Brain microvascular endothelial cell (primary cell): Measurements from ENCODE around the gene C5orf15.

Experiments used
- DNase-seq: peaks from one replicate; pipeline ENCODE4 v3.0.0-alpha.2; 2020
- H3K27ac ChIP-seq: fragments of 250-450 bp; sonication (Bioruptor Pico); 2 replicates; pipeline ENCODE4 v1.5.1; 2020; ENCODE audit warnings: mild to moderate bottlenecking, moderate library complexity
- H3K27me3 ChIP-seq: fragments of 250-450 bp; sonication (Bioruptor Pico); replicated peaks from 2 replicates; pipeline ENCODE4 v1.5.1; 2020; ENCODE audit warnings: mild to moderate bottlenecking
- H3K36me3 ChIP-seq: fragments of 250-450 bp; sonication (Bioruptor Pico); replicated peaks from 2 replicates; pipeline ENCODE4 v1.5.1; 2020; ENCODE audit warnings: mild to moderate bottlenecking
- H3K4me3 ChIP-seq: 2 replicates; pipeline ENCODE4 v1.5.1; 2011; ENCODE audit warnings: low read depth, mild to moderate bottlenecking, control low read depth, low read length, moderate library complexity
- CTCF ChIP-seq: IDR thresholded peaks from 2 replicates; pipeline ENCODE4 v1.5.1; 2011; ENCODE audit warnings: low read depth, mild to moderate bottlenecking, moderate library complexity, low read length, control low read depth, inconsistent platforms; ENCODE audit errors: missing control alignments
- in situ Hi-C: cut with HindIII; loops from 2 replicates; pipeline ENCODE4 v1.10.0; 2017; ENCODE audit warnings: low sequenced_read_pairs, low pct_ligation_motif_present

C5orf15 gene

DNA sequence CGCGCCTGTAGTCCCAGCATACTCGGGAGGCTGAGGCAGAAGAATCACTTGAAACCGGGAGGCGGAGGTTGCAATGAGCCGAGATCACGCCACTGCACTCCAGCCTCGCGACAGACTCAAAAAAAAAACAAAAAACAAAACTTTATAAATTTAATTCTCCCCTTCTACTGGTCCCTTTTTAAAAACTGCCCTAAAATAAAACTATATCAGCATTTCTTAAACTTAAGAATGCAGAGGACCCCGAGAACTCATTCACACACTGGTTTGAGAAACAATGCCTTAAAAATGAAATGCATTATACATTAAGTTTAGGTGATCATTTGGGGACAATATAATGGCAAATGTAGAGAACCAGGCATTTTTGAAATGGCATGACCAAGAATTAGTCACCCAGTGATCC is 2.3 kb downstream of the C5orf15 start:
- no peak for TF ChIP-seq CTCF
- Histone ChIP-seq H3K27ac (no peak overlapping the region), H3K36me3 (peaks cover under 1% of the 10 kb centered on the region), H3K4me3 (no peak overlapping the region), H3K27me3 (no peaks in the 10 kb centered on the region)
- in situ Hi-C loops = no loop called here
- no peak for DNase-seq

DNA sequence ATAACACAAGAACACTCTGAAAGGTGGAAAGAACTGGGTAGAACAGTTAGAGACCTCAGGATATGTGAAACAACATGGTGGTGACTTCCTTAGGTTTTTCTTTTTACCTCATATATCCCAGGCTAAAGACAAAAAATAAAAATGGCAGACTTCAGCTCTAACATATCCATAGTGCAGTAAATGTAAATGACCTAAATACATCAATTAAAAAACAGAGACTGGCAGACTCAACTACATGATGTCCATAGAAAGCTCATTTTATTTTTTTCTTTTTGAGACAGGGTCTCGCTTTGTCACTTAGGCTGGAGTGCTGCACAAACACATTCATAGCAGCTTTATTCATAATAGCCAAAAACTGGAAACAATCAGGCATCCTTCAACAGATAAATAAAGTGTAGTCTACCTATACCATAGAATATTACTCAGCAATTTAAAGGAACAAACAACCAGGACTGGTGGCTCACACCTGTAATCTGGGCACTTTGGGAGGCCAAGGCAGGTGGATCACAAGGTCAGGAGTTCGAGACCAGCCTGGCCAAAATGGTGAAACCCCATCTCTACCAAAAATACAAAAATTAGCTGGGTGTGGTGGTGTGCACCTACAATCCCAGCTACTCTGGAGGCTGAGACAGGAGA is 4.8 kb downstream of the C5orf15 start:
- H3K27ac ChIP-seq = peak overlapping the region; percentile 41
- no peaks in the 10 kb centered on the region for H3K27me3 ChIP-seq

GRCh38 chr5:133962801-133963476 is 5.5 kb downstream of the C5orf15 start:
- Histone ChIP-seq H3K27me3 (no peaks in the 10 kb centered on the region), H3K4me3 (no peak overlapping the region), H3K27ac (peak overlapping the region; percentile 41), H3K36me3 (peaks cover 8% of the 10 kb centered on the region)
- no peak for TF ChIP-seq CTCF
- in situ Hi-C loops = no loop called here
- DNase-seq = no peak

More for the DNA sequence above, 4.8 kb downstream of the C5orf15 start:
- no peak for DNase-seq
- Histone ChIP-seq H3K36me3 (peaks cover 4% of the 10 kb centered on the region), H3K4me3 (no peak overlapping the region)
- in situ Hi-C loops = no loop called here
- TF ChIP-seq CTCF = no peak

- H3K27ac ChIP-seq = peak overlapping the region; percentile 41
- H3K36me3 ChIP-seq = peaks cover 16% of the 10 kb centered on the region
- DNase-seq = no peak
- in situ Hi-C loops = no loop called here
- TF ChIP-seq CTCF = no peak
- H3K27me3 ChIP-seq = no peaks in the 10 kb centered on the region
- no peak overlapping the region for H3K4me3 ChIP-seq
Measured at GRCh38 chr5:133962131-133962530, 6.3 kb downstream of the C5orf15 start.

GRCh38 chr5:133959643-133960042 is 8.8 kb downstream of the C5orf15 start:
- DNase-seq = no peak
- no peak for TF ChIP-seq CTCF
- Histone ChIP-seq H3K27ac (no peak overlapping the region), H3K36me3 (peaks cover 27% of the 10 kb centered on the region), H3K4me3 (no peak overlapping the region), H3K27me3 (no peaks in the 10 kb centered on the region)
- in situ Hi-C loops = no loop called here

DNA sequence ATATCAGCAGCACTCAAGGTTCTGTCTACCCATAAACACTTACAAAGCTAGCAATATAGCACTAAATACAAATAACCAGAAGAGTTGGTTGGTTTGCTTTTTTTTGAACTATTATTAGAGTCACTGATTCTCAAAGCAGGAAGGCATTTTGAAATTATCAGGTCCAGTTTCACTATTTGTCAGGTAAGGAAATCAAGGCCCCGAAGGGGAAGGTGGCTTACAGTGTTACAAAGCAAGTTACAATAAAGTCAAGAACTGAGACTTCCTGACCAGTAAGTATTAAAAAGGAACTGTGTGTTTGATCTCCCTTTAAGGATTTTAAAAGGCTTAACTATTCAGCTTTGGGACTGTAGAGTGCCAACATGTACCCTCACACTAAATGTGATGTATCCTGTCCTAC is 10.8 kb downstream of the C5orf15 start:
- no peaks in the 10 kb centered on the region for H3K27me3 ChIP-seq
- no peak for TF ChIP-seq CTCF
- in situ Hi-C loops = no loop called here

More for the DNA sequence above, 10.8 kb downstream of the C5orf15 start:
- peaks cover 27% of the 10 kb centered on the region for H3K36me3 ChIP-seq
- no peak overlapping the region for H3K4me3 ChIP-seq
- DNase-seq = no peak
- no peak overlapping the region for H3K27ac ChIP-seq
